Fibroblast of skin of scalp (primary cell): ENCODE measurements around the gene SEPTIN7.

Source experiments
- DNase-seq: peaks from one replicate; pipeline ENCODE4 v3.0.0-alpha.2; 2013

SEPTIN7 gene

DNA sequence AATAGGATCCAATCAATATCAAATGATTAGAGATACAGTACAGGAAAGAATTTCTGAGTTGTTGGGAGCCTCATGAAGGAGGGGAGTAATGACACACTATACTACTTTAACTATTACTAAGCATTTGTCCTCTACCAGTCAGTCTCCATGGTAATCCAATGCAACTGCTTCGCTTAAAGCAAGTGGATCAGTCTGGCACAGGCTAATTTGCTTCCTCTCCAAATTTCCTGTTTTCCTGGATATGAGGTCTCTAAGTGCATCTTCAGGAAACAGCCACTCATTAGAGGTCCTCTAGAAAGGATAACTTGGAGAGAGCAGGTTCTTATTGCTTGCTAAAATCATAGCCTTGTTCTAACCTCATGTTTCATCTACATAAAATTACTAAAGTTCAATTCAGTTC, 8.4 kb upstream of the SEPTIN7 start:
- no peak for DNase-seq

DNA sequence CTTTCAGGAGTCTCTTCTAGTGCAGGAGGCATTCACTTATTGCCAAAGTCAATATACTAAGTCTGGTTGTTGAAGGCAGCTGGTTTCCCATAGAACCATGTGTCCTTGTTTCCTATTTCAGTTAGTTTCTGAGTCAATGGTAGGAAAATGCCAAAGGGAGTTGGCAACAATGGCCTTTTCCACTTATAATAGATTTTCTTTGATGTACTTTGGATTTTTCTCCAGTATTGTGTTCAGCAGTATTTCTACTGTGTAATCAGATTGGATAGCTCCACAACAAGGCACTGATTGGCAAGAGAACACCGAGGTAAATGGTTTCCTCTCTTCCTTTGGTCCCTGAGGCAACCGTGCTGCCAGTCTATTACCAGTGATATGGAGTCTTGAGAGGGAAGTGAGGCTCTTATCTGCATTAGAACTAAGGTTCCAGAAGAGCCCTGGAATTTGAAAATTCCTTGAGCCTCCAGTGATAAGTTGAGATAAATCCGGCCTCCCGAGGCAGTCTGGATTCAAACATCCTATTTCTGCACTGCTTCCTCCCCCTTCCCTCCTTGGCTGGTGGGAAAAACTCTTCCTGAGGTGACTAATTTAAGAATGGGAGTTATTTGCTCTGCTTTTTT, 7.9 kb upstream of the SEPTIN7 start:
- DNase-seq = peak; percentile 49

DNA sequence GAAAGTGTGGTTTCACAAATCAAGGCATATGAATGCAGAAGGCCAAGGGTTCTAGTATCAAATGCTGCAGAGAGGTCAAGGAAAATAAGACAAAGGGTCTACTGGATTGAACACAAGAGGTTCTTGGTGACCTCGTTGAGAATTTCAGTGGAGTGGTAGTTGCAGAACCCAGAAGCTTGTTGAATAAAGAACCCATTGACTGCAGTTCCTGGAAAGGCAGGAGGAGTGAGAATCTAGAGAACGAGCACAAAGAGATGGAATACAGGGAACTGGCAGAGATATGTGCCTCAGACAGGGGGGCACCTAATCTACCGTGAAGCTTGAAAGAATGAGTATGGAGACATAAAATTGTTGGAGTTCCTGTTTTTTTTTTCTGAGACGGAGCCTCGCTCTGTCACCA, 3.5 kb upstream of the SEPTIN7 start:
- no peak for DNase-seq

DNA sequence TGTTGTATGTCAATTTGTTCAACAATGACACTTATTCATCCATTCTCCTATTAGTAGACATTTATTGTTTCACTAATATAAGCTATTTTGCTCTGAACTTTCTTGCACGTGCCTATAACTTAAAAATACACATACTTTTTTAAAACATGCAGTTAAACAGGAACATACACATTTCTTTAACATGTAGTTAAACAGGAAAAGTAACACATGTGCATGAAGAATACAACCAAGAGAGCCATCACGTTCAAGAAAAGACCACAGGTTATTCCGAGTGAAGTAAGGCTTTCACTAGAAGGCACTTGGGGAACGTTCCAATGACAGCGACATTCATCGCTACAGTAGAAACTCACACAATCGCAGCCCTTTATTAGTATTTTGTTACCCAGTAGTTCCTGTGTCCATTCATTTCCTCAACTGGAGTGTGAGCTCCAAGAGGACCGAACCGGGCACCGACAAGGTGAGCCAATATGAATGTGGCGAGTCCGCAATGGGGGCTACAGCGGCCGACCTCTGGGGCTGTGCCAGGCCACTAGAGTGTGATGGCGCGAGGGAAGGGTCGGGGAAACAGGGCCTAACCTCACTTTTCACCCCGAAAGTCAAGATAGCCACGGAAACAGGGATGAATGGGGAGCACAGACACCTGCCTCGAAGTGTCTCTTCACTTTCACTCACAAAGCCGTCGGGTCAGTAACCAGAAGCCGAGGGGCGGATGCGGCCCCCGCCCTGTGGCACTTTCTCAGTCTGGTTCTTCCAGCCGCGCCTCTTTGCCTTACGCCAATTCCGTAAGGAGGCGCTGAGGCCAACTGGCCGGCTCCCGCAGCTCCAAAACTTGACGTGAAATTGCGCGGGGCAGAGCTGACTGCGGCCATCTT, 775 bp upstream of the SEPTIN7 start:
- DNase-seq = peak; percentile 92

DNA sequence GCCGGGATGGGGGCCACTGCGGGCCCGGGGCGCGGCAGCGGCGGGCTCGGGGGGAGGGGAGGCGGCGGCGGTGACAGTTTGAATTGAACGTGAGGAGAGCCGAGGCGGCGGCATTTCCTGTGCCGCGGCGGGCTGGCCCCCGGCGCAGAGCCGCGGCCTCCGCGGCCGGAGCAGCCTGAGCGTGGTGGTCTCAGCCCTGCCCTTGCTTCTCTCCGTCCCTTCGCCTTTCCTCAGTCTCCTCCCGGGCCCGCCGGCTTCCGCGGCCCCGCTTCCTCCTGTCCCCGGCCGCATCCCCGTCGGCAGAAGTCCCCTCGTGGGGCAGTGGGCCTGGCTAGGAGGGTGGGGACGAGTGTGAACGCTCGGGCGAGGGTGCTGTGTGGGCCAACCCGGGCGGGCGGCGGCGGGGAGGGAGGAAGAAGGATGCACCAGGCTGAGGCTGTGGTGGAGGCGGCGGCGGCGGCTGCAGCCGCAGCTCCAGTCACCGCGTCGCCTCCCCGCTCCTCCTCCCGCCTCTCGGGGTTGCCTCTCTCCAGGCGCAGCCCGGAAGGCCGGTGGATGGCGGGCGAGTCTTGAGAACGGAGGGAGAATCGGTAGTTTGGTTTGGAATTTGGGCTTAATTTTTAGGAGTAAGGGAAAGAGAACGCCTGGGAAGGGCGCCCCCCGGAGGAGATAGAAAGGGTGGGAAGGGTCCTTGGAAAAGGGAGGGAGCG, 690 bp downstream of the SEPTIN7 start:
- DNase-seq = peak; percentile 79

DNA sequence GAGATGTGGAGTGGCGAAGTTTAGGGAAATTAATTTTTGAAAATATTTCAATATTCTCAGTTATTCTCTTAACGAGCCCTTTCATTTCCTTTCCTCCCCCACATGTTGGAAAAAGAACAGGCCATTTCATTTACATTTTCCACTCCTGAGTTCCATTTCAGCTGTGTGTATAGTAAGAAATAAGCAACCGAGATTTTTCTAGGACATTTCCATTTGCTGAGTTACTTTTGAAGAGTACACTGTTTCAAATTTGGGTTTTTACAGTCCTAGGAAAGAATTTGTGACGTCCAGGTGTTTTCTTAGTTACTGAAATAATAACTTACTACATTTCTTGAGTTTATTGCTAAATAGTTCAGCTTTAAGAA, 1.2 kb downstream of the SEPTIN7 start:
- DNase-seq = no peak

DNA sequence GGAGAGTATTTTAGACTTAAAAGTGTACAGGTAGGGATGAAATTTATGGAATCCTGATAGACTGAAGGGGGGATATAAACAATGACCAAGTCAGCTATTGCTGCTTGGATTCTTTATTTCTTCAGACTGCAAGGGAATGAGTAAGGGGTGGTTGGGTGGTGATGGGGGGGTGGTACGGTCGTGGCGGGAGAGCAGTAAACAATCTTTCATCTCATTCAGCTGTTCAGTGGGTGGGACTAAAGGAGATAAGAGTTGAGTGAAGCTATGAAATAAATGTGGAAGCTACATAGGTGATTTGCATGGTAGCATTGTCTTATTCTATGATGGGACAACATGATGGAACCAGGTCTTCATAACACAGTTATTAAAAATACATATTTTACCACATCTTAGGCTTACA, 1.8 kb downstream of the SEPTIN7 start:
- no peak for DNase-seq

DNA sequence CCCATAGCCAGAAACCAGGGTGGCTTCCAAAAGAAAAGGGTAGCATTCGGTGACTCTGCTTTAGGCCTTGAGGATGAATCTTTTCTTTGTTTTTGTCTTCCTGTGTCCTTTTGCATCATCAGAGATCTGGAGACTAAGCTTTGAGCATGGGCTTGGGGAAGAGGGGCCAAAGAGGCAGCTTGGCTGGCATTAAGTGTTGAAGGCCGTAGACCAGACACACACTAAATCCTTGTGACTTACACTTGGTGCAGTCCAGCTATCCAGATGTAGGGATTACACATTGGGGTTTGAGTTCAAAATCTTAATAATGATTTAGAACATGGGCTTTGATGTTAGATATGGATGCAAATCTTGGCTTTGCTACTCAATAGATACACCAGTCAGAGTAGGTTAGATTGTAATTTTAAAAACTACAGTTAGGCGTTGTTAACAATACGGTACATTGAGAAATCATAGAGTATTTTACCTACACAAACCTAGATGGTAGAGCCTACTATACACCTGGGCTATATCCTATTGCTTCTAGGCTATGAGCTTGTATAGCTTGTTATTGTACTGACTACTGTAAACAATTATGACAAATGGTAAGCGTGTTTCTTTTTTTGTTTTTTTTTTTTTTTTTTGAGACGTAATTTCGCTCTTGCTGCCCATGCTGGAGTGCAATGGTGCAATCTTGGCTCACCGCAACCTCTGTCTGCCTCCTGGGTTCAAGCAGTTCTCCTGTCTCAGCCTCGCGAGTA, 3.5 kb downstream of the SEPTIN7 start:
- DNase-seq = no peak

DNA sequence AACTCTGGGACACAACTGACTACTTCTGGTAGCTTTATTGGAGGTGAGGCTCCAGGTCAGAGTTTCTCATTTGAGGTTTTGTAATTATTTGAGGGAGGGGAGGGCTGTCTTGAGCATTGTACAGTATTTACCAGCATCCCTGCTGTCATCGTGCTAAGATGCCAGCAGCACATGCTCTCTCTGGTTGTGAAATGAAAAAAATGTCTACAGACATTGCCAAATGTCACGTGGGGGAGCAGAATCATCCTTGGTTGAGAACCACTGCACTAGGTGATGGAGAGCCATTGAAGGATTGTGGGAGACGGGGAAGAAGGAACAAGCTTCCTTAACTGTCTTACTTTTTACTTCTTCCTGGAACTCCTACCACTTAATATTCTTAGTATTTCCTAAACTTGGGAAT, 5.0 kb downstream of the SEPTIN7 start:
- DNase-seq = no peak

DNA sequence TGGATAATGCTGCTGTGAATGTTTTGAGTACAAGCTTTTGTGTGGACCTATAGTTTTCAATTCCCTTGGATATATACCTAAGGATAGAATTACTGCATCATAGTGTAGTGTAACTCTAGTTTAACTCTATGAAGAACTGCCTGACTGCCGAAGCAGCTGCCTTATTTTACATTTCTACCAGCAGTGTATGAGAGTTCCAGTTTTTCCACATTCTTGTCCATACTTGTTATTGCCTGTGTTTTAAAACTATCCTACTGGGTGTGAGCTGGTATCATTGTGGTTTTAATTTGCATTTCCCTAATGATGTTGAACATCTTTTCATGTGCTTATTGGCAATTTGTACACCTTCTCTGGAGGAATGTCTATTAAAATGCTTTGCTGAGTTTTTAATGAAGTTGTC, 15.7 kb downstream of the SEPTIN7 start:
- no peak for DNase-seq

DNA sequence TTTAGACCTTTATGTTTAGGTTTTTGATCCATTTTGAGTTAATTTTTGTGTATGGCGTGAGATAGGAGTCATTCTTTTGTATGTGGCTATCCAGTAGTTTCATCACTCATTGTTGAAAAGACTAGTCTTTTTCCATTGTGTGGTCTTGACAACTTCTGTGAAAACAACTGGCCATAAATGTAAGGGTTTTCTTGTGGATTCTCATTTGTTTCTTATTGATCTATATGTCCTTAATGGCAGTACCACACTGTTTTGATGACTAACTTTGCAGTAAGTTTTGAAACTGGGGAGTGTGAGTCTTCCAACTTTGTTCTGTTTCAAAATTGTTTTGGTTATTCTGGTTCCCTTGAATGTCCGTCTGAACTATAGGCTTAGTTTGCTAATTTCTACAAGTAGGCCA, 16.3 kb downstream of the SEPTIN7 start:
- no peak for DNase-seq

DNA sequence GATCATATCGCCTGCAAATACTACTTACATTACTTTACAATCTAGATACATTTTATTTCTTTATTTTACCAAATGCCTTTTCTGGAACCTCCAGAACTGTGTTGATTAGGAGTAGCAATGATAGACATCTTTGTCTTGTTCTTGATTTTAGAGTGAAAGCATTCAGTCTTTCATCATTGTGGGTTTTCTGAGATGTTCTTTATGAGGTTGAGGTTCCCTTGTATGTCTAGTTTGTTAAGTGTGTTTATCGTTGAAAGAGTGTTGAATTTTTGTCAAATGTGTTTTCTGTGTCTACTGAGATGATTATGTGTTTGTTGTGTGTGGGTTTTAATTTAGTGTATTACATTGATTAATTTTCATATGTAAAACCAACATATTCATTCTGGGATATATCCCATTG, 17.1 kb downstream of the SEPTIN7 start:
- no peak for DNase-seq

DNA sequence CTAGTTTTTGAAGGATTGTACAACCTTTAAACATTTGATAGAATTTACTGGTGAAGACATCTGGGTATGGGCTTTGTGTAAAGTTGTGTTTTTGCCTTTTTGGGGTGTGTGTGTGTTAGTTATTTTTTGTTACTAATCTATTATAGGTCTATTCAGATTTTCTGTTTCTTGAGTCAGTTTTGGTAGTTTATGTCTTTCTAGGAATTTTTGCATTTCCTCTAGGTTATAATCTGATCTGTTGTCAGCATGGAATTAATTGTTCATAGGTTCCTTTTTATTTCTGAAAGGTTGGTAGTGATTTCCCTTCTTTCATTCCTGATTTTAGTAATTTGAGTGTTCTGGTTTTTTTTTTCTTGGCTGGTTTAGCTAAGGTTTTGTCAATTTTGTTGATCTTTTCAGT, 17.7 kb downstream of the SEPTIN7 start:
- DNase-seq = no peak

DNA sequence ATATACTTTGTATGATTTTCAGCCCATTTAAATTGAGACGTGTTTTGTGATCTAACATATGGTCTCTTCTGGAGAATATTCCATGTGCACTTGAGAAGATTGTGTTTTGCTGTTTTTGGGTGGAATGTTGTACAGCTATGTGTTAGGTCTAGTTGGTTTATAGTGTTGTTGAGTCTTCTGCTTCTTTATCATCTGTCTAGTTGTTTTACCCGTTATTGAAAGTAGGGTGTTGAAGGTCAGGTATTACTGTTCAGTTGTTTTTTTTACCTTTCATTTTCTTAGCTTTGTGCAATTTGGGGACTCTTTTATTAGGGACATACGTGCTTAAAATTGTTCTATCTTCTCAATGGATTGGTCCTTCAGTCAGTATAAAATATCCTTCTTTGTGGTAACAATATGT, 18.5 kb downstream of the SEPTIN7 start:
- DNase-seq = no peak

DNA sequence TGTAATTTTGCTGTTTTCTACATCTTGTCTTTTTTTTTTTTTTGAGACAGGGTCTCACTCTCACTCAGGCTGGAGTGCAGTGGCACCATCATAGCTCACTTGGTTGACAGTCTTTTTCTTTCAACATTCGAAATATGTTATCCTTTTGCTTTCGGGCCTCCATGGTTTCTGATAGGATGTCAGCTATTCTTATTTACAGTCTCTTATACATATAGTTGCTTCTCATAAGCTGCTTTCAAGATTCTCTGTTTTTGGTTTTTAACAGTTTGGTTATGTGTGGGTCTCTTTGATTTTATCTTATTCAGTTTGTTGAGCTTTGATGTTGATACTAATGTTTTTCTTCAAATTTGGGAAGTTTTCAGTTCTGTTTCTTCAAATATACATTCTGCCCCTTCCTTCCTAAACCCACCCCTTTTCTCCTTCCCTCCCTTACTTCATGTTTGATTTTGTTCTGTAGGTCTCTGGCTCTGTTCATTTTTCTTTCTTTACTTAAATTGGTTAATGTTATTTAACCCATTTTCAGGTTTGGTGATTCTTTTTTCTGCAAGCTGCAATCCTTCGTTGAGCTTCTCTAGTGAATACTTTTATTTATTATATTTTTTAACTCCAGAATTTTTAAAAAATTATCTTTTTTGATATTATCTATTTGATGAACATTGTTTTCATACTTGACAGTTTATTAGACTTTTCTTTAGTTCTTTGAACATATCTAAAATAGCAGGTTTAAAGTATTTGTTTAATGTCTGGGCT, 19.3 kb downstream of the SEPTIN7 start:
- no peak for DNase-seq

DNA sequence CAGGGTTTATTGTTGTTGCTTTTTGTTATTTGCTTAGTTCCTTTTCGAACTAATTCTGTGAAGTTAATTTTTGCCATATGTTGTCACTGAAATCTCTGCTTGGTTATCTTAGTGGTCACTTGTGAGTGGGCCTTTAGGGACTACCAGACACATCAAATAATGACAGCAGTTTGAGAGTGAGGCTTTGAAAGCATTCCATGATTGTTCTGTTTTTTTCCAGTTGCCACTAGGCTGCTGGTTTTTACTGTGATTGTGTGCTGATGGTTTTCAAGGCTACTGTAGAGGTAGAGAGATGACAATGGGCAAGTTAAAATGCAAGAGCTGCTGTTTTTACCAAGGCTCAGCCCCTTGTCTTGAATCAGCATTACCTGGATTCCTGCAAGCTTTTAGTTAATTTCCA, 20.0 kb downstream of the SEPTIN7 start:
- DNase-seq = peak; percentile 42

DNA sequence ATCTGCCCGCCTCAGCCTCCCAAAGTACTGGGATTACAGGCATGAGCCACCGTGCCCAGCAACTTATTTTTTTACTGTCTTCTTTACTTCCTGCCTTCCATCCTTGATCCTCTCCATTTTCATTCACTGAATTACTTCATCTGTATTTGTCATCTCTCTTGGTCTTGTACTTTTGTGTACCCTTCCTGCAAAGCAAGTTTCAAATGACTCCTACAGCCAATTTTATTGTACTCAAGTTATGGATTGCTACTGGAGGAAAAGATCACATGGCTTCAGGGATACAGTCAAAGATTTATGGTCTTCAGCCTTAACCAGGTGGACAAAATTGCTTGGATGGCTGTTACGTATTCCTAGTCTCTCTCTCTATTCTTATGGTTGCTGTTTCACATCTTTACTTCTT, 22.6 kb downstream of the SEPTIN7 start:
- DNase-seq = no peak

DNA sequence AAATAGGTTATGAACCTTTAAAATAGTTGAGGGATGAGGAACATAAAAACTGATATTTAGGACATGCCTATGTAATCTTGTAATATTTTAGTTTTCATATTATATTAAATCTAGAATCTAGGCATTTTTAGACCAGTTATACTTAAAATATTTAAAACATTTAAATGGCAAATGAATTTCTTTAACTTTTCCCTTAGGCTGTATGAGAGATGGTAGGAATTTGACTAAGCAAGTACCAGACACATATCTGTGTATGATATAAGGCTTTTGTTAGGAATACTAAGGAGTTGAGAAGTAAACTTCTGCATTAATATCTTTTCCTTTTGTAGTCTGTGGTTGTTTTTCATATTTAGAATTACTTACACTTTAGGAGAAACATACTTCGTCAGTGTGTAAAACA, 25.1 kb downstream of the SEPTIN7 start:
- DNase-seq = peak; percentile 54

DNA sequence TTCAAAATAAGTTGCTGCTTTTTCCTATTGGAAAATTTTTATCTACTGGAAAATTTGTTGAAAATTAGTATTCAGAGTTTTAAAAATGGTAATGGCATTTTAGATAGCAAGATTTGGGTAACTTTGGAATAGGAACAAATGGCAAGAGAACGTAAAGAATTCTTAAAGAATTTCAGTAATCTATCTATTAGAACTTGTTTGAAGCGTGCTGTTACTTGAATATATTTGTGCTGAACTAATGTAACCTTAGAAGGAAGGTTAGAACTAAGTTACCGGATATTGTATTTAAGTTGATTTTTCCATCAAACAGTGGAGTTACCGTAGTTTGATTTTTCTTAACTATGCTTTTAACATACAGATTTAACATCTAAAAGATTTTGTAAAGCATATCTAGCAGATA, 25.9 kb downstream of the SEPTIN7 start:
- DNase-seq = no peak

DNA sequence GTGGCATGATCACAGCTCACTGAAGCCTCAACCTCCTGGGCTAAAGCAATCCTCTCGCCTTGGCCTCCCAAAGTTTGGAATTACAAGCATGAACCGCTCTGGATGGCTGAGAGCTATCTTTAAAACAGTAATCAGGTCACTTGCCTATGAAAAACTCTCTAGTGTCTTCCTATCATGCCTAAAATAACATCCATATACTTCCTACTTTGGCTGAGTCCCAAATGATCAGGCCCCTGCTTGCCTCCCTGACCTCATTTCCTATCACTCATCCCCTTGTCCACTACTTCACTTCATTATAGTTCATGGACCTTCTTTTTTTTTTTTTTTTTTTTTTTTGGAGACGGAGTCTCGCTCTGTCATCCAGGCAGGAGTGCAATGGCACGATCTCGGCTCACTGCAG, 28.0 kb downstream of the SEPTIN7 start:
- DNase-seq = no peak

DNA sequence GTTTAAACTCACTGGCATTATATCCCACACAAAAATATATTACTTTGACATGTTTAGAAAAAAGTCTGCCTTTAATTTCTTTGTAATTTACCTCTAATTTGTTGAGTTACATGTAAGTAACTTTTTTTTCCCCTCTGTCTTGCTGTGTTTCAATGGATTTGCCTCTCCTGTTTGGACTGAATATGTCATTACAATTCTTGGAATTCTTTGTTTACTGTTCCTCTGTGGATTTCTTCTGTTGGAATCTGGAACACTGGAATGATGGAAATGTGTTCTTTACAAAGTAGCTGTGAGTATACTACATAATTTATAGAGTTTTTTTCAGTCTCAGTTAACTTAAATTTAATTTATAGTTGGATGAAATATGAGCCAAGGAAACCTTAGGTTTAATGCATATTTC, 30.4 kb downstream of the SEPTIN7 start:
- DNase-seq = peak; percentile 84
